A673 (cell line): ENCODE data around the gene LMF1.

Experiments used
- CTCF ChIP-seq: fragments of 300-800, 200-600 bp; sonication (generic); conservative IDR thresholded peaks from 2 replicates; pipeline ENCODE4 v1.5.1; 2017; ENCODE audit warnings: low read depth, mild to moderate bottlenecking, antibody characterized with exemption, low read length, moderate library complexity, mixed read lengths
- EZH2 ChIP-seq: fragments of 200-600 bp; sonication (generic); IDR thresholded peaks from 2 replicates; pipeline ENCODE4 v1.6.1; 2017; ENCODE audit warnings: borderline replicate concordance, low read depth, mild to moderate bottlenecking, mixed read lengths, antibody characterized with exemption, low read length; ENCODE audit not compliant: poor library complexity, severe bottlenecking

- no peak for TF ChIP-seq CTCF
- TF ChIP-seq EZH2: no peak
Observed at GRCh38 chr16:880471-881171, 90.2 kb downstream of the LMF1 start.
